HepG2 (cell line): Measurements from ENCODE around the gene TMEM183A. TPM values are rescaled to one million over a fixed set of nuclear protein-coding genes. Genes with fewer than 3 reads are reported as not detected.

ENCODE experiments used
- ARNTL ChIP-seq: sonication (generic); formaldehyde crosslinking; IDR thresholded peaks from 2 replicates; pipeline ENCODE4 v1.4.0; 2020; ENCODE audit warnings: mild to moderate bottlenecking, missing genetic modification reagents
- BRF2 ChIP-seq: sonication (generic); formaldehyde crosslinking; IDR thresholded peaks from 2 replicates; pipeline ENCODE4 v1.8.1; 2022; ENCODE audit warnings: mild to moderate bottlenecking, missing genetic modification reagents
- CBFB ChIP-seq: sonication (generic); formaldehyde crosslinking; IDR thresholded peaks from 2 replicates; pipeline ENCODE4 v1.4.0; 2020; ENCODE audit warnings: missing genetic modification reagents
- CBX5 ChIP-seq: sonication (generic); formaldehyde crosslinking; IDR thresholded peaks from 2 replicates; pipeline ENCODE4 v1.4.0; 2020; ENCODE audit warnings: missing genetic modification reagents, borderline replicate concordance
- CEBPG ChIP-seq: IDR thresholded peaks from 2 replicates; pipeline ENCODE4 v1.6.1; 2016
- FOXM1 ChIP-seq: sonication (generic); formaldehyde crosslinking; IDR thresholded peaks from 2 replicates; pipeline ENCODE4 v1.5.0; 2020; ENCODE audit warnings: missing genetic modification reagents
- GLMP ChIP-seq: sonication (generic); formaldehyde crosslinking; IDR thresholded peaks from 2 replicates; pipeline ENCODE4 v1.9.0; 2021; ENCODE audit warnings: missing genetic modification reagents, mild to moderate bottlenecking, borderline replicate concordance
- HMGA1 ChIP-seq: sonication (generic); formaldehyde crosslinking; conservative IDR thresholded peaks from 2 replicates; pipeline ENCODE4 v1.4.0; 2020; ENCODE audit warnings: missing genetic modification reagents
- HNF1B ChIP-seq: sonication (generic); formaldehyde crosslinking; IDR thresholded peaks from 2 replicates; pipeline ENCODE4 v1.5.1; 2020; ENCODE audit warnings: mild to moderate bottlenecking, moderate library complexity, missing genetic modification reagents
- KLF9 ChIP-seq: IDR thresholded peaks from 2 replicates; pipeline ENCODE4 v1.6.1; 2016; ENCODE audit warnings: low read depth
- NCOA1 ChIP-seq: sonication (generic); formaldehyde crosslinking; IDR thresholded peaks from 2 replicates; pipeline ENCODE4 v1.9.0; 2021; ENCODE audit warnings: missing genetic modification reagents
- SALL1 ChIP-seq: sonication (generic); formaldehyde crosslinking; IDR thresholded peaks from 2 replicates; pipeline ENCODE4 v1.8.0; 2022; ENCODE audit warnings: mild to moderate bottlenecking, missing genetic modification reagents
- SIX1 ChIP-seq: sonication (generic); formaldehyde crosslinking; IDR thresholded peaks from 2 replicates; pipeline ENCODE4 v1.4.0; 2020; ENCODE audit warnings: missing genetic modification reagents, borderline replicate concordance
- TAF1 ChIP-seq: sonication (generic); formaldehyde crosslinking; IDR thresholded peaks from 2 replicates; pipeline ENCODE4 v1.4.0; 2020; ENCODE audit warnings: missing genetic modification reagents
- TERF1 ChIP-seq: sonication (generic); formaldehyde crosslinking; IDR thresholded peaks from 2 replicates; pipeline ENCODE4 v1.8.0; 2022; ENCODE audit warnings: mild to moderate bottlenecking, missing genetic modification reagents, moderate library complexity
- WIZ ChIP-seq: sonication (generic); formaldehyde crosslinking; IDR thresholded peaks from 2 replicates; pipeline ENCODE4 v1.5.1; 2020; ENCODE audit warnings: mild to moderate bottlenecking, missing genetic modification reagents
- YEATS4 ChIP-seq: sonication (generic); formaldehyde crosslinking; IDR thresholded peaks from 2 replicates; pipeline ENCODE4 v1.4.0; 2020; ENCODE audit warnings: missing genetic modification reagents, borderline replicate concordance
- ZBTB10 ChIP-seq: sonication (generic); formaldehyde crosslinking; IDR thresholded peaks from 2 replicates; pipeline ENCODE4 v1.4.0; 2020; ENCODE audit warnings: missing genetic modification reagents, borderline replicate concordance
- ZNF207 ChIP-seq: fragments of 450-650 bp; IDR thresholded peaks from 2 replicates; pipeline ENCODE4 v1.6.1; 2016; ENCODE audit warnings: antibody characterized with exemption, borderline replicate concordance
- ZNF260 ChIP-seq: sonication (generic); formaldehyde crosslinking; IDR thresholded peaks from 2 replicates; pipeline ENCODE4 v1.4.0; 2020; ENCODE audit warnings: missing genetic modification reagents, low read depth, mild to moderate bottlenecking, borderline replicate concordance
- ZNF30 ChIP-seq: sonication (generic); formaldehyde crosslinking; IDR thresholded peaks from 2 replicates; pipeline ENCODE4 v1.5.0; 2020; ENCODE audit warnings: mild to moderate bottlenecking, missing genetic modification reagents
- ZNF629 ChIP-seq: sonication (generic); formaldehyde crosslinking; conservative IDR thresholded peaks from 2 replicates; pipeline ENCODE4 v1.5.0; 2020; ENCODE audit warnings: missing genetic modification reagents
- ZNF7 ChIP-seq: IDR thresholded peaks from 2 replicates; pipeline ENCODE4 v1.6.1; 2016; ENCODE audit warnings: missing biosample characterization, missing genetic modification reagents
- ZNF781 ChIP-seq: sonication (generic); formaldehyde crosslinking; IDR thresholded peaks from 2 replicates; pipeline ENCODE4 v1.5.1; 2020; ENCODE audit warnings: borderline replicate concordance, mild to moderate bottlenecking, missing genetic modification reagents; ENCODE audit errors: not compliant biosample characterization
- polyA plus RNA-seq, 8 experiments: library from polyadenylated mRNA; depleted of rRNA in 3 of 8; stranded (reverse) in 7 of 8; unstranded in 1 of 8; fragments of >200 nt; fragmentation: Illumina TruSeq in 4 of 8; extraction: Trizol in 4 of 8; gene quantifications; 2 replicates each; pipeline versions ENCODE4 v1.2.1 to v1.2.3, GENCODE V29; 2011 to 2016; ENCODE audit warnings: low read depth in 4 of 8, missing spikeins in 1 of 8, mixed read lengths in 1 of 8; ENCODE audit not compliant: insufficient read depth in 1 of 8
- total RNA-seq, 5 experiments: library from RNA; depleted of rRNA; stranded (reverse); fragments of >200 nt; fragmentation: Illumina TruSeq; extraction: Trizol; gene quantifications; 2 replicates each; pipeline ENCODE4 v1.2.3, GENCODE V29; 2016; ENCODE audit warnings: low read depth in 1 of 5

The TMEM183A gene
- total and polyA plus RNA-seq, 2 of the 13 experiments (the other 11 are each of a cell fraction or from before 2014, with no cell fraction given): 59.7 to 82.0 TPM

- TF ChIP-seq ZBTB10 (no peak), TERF1 (CRISPR knock-in tag) (no peak), KLF9 (no peak), SALL1 (CRISPR knock-in tag) (no peak), ZNF260 (CRISPR knock-in tag) (no peak), BRF2 (CRISPR knock-in tag) (no peak), CBX5 (no peak), HMGA1 (CRISPR knock-in tag) (no peak), CBFB (no peak), ZNF30 (no peak), GLMP (no peak), TAF1 (CRISPR knock-in tag) (no peak), ZNF207 (no peak), ZNF629 (CRISPR knock-in tag) (no peak), SIX1 (no peak), YEATS4 (CRISPR knock-in tag) (peak; percentile 32; the same call in 1 of the 2 replicates), ZNF781 (CRISPR knock-in tag) (no peak), NCOA1 (CRISPR knock-in tag) (no peak), HNF1B (CRISPR knock-in tag) (no peak), WIZ (no peak), FOXM1 (no peak), ZNF7 (no peak), CEBPG (no peak), ARNTL (peak; percentile 42; the same call in 1 of the 2 replicates)
Observed at GRCh38 chr1:202967684-202968281, 39.4 kb upstream of the TMEM183A start (continued).
